Measurements from ENCODE around the gene OBP2B.

The OBP2B gene

GRCh38 chr9:133158695-133159094 is 50.4 kb downstream of the OBP2B start:
- no peaks in the 10 kb centered on the region for H3K9me2 ChIP-seq (replicated peaks; ENCODE audit: insufficient read depth, low read length)
- no peak overlapping the region for H3K4me3 ChIP-seq (ENCODE audit: insufficient read depth, low read length, poor library complexity, severe bottlenecking)
- H3K27ac ChIP-seq (ENCODE audit: low read depth, low read length), result no peak overlapping the region
- H2AFZ ChIP-seq (ENCODE audit: low read depth, low read length, severe bottlenecking), result no peak overlapping the region
- H3K36me3 ChIP-seq (ENCODE audit: low read length), result no peaks in the 10 kb centered on the region
- no peaks in the 10 kb centered on the region for H3K79me2 ChIP-seq (ENCODE audit: insufficient read depth, low read length)
- H3K4me2 ChIP-seq (ENCODE audit: low read depth, low read length, poor library complexity, severe bottlenecking), result no peak overlapping the region
- H3F3A ChIP-seq (ENCODE audit: insufficient read depth), result no peaks in the 10 kb centered on the region
- no peaks in the 10 kb centered on the region for H3K27me3 ChIP-seq (ENCODE audit: low read length)
- no peaks in the 10 kb centered on the region for H3K9me3 ChIP-seq (ENCODE audit: insufficient read depth, low read length)
- no peaks in the 10 kb centered on the region for H4K20me1 ChIP-seq (ENCODE audit: low read depth, low read length)
- no peak for TF ChIP-seq EZH2phosphoT487 (conservative IDR thresholded peaks at IDR 0.05; ENCODE audit: low read length)
- TF ChIP-seq CTCF (IDR thresholded peaks at IDR 0.05; ENCODE audit: insufficient read depth, low read length, poor library complexity, severe bottlenecking), result no peak
- no peak overlapping the region for H3K9ac ChIP-seq (ENCODE audit: low read length)
